GM13976 (cell line): ENCODE results near the gene ZNF684.
"Not testable (repeated sequence)": the region's sequence is repeated elsewhere in the genome, so short reads cannot be mapped to it uniquely, and the experiment has no call there.

Experiments
- DNase-seq: peaks from one replicate; pipeline ENCODE4 v3.0.0; 2012; ENCODE audit warnings: low spot score
- in situ Hi-C: fragments of 300-500 bp; cut with MboI; formaldehyde crosslinking; loops from one replicate; pipeline ENCODE4 v1.12.0; 2022; ENCODE audit warnings: low sequenced_read_pairs, mixed read lengths, inconsistent platforms; ENCODE audit not compliant: unreplicated experiment
- TF ChIP-seq, protein P1 (sequence below): IDR thresholded peaks from 2 replicates; pipeline ENCODE4 v1.5.1; 2012; ENCODE audit warnings: borderline replicate concordance, mild to moderate bottlenecking; ENCODE audit not compliant: insufficient read depth; ENCODE audit errors: extremely low read depth, missing control alignments, control extremely low read depth

Gene ZNF684

DNA sequence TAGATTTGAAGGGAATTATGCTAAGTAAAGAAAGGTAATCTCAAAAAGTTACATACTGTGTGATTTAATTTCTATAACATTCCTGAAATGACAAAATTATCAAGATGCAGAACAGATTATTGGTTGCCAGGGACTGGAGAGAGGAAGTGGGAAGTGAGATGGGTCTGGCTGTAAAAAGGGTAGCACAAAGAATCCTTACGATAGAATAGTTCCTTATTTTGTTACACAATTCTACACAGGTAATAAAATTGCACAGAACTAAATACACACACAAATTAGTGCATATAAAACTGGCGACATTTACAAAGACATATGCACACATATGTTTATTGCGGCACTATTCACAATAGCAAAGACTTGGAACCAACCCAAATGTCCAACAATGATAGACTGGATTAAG, 33.5 kb downstream of the ZNF684 start:
- TF ChIP-seq, protein P1, sequence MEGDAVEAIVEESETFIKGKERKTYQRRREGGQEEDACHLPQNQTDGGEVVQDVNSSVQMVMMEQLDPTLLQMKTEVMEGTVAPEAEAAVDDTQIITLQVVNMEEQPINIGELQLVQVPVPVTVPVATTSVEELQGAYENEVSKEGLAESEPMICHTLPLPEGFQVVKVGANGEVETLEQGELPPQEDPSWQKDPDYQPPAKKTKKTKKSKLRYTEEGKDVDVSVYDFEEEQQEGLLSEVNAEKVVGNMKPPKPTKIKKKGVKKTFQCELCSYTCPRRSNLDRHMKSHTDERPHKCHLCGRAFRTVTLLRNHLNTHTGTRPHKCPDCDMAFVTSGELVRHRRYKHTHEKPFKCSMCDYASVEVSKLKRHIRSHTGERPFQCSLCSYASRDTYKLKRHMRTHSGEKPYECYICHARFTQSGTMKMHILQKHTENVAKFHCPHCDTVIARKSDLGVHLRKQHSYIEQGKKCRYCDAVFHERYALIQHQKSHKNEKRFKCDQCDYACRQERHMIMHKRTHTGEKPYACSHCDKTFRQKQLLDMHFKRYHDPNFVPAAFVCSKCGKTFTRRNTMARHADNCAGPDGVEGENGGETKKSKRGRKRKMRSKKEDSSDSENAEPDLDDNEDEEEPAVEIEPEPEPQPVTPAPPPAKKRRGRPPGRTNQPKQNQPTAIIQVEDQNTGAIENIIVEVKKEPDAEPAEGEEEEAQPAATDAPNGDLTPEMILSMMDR = no peak
- no peak for DNase-seq
- in situ Hi-C loops = no loop called here

DNA sequence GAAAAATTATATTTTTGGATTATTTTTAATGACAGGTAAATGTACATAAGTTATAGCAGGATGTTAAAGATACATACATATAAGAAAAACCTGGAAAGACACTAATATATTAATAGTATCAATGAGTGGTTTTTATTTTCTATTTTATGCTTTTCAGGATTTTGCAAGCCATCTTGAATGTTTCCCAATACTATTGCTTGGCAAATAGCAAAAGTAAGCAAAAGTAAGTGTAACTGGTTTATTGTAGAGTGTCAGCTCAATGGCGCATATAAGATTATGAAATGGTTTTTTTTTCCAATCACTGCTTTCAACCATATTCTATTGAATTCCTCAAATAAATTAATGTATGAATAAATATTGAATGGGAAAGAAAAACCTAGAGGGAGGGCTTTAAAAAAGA, 36.4 kb downstream of the ZNF684 start:
- TF ChIP-seq, protein P1 = no peak
- in situ Hi-C loops = no loop called here
- DNase-seq = no peak

DNA sequence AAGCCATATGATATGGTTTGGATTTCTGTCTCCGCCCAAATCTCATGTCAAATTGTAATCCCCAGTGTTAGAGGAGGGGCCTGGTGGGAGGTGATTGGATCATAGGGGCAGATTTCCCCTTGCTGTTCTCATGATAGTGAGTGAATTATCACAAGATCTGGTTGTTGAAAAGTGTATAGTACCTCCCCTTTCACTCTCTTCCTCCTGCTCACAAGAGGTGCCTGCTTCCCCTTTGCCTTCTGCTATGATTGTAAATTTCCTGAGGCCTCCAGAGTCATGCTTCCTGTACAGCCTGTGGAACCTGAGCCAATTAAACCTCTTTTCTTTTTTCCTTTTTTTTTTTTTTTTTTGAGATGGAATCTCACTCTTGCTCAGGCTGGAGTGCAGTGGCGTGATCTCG, 43.4 kb downstream of the ZNF684 start:
- DNase-seq, in situ Hi-C loops: not testable (repeated sequence)

DNA sequence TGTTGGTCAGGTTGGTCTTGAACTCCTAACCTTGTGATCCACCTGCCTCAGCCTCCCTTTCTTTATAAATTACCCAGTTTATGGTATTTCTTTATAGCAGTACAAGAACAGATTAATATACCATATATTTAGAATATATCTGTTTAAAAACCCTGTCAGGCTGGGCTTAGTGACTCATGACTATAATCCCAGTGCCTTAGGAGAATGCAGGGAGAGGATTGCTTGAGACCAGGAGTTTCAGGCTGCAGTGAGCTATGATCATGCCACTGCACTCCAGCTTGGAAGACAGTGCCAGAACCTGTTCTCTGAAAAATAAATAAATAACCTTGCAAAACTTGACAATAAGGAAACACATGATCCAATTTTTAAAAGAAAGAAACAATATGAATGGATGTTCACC, 43.9 kb downstream of the ZNF684 start:
- TF ChIP-seq, protein P1 = no peak
- in situ Hi-C loops = no loop called here
- no peak for DNase-seq

DNA sequence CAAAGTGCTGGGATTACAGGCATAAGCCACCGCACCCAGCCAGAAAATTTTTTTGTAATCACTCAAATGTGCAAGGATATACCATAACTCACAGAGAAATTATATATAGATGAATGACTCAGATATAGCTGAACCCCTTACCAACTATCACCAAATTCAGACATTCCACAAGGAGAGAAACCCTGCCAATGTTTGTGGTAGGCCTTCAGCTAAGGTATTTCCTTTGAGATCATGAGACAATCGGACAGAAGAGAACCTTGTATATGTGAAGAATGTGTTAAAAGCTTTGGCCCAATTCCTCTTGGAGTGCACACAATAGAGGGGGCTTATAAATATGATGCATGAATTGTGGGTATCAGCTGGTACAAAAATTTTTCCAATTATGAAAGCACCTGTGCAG, 50.7 kb downstream of the ZNF684 start:
- DNase-seq = no peak
- TF ChIP-seq, protein P1 = no peak
- in situ Hi-C loops = no loop called here

DNA sequence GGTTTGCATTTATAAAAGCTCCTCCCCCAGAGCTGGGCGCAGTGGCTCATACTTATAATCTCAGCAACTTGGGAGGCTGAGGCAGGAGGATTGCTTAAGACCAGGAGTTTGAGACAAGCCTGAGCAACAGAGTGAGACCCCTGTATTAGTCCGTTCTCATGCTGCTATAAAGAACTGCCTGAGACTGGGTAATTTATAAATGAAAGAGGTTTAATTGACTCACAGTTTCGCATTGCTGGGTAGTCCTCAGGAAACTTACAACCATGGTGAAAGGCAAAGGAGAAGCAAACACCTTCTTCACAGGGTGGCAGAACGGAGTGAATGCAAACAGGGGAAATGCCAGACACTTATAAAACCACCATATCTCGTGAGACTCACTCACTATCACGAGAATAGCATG, 52.5 kb downstream of the ZNF684 start:
- TF ChIP-seq, protein P1 = no peak
- in situ Hi-C loops = no loop called here
- no peak for DNase-seq

DNA sequence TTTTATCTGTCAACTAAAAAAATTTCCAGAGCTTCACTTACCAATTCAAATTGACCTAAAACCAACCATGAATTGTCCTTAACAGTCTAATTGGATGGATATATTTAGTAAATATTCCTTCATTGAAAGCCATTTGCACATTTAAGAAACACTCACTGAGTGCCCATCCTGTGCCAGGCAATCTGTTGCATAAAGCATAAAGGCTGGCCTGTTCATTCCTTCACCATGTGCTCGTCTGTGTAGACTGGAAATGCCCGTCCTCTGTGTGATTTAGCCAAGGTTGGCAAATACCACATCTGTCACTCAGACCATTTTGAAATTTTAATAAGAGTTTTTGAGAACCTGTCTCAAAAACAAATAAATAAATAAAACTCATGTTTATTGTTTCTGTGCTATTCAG, 57.1 kb downstream of the ZNF684 start:
- in situ Hi-C loops = no loop called here
- DNase-seq = no peak
- TF ChIP-seq, protein P1 = no peak
